ENCODE results near the gene SMIM21.

SMIM21 gene

DNA sequence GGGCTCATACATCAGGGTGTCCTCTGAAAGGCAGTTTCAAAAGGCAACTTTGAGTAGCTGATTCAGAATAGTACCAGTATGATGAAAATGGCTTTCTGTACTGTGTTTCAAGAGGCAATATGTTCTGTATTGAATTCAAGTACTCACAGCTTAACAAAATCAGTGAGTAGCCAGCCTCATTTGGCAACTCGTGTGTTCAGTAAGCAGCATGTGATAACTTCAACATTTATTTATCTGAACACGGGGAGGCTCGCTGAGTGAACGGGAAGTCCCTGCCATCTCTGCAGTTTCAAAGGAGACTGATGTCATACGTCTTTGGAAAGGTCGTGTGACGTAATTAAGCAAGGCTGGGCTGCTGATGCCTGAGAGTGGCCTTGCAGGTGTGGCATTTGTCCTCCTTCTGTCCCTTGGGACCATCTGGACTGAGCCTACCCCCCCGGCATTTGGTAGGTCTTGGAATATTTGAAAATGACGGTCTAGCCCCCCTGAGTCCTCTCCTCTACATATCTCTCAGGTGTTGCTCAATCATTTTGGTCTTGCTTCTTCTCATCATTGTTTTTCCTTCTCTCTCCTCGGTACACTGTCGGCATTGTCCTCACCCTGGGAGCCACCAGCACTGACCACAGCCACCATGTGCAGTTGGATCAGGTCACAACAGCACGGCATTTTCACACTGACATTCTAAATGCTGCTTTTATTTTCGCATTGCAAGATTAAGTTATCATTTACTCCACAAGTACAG, 62.8 kb downstream of the SMIM21 start:
- Histone ChIP-seq H3K27me3 (peaks cover 0 to 16% of the 10 kb centered on the region in 2 donors), H3K36me3 (no peaks in the 10 kb centered on the region), H3K9me3 (no peaks in the 10 kb centered on the region), H3K4me1 (no peaks in the 10 kb centered on the region), H3K27ac (no peak overlapping the region), H3K4me3 (no peak overlapping the region)
- DNase-seq: no peak
- TF ChIP-seq, protein P1, sequence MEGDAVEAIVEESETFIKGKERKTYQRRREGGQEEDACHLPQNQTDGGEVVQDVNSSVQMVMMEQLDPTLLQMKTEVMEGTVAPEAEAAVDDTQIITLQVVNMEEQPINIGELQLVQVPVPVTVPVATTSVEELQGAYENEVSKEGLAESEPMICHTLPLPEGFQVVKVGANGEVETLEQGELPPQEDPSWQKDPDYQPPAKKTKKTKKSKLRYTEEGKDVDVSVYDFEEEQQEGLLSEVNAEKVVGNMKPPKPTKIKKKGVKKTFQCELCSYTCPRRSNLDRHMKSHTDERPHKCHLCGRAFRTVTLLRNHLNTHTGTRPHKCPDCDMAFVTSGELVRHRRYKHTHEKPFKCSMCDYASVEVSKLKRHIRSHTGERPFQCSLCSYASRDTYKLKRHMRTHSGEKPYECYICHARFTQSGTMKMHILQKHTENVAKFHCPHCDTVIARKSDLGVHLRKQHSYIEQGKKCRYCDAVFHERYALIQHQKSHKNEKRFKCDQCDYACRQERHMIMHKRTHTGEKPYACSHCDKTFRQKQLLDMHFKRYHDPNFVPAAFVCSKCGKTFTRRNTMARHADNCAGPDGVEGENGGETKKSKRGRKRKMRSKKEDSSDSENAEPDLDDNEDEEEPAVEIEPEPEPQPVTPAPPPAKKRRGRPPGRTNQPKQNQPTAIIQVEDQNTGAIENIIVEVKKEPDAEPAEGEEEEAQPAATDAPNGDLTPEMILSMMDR (IDR thresholded peaks at IDR 0.05): no peak
- intact Hi-C loops (cut with DNase I; ENCODE audit: low total_unique reads): no loop called here

- H3K4me3 ChIP-seq: no peak overlapping the region
- H3K27me3 ChIP-seq: peaks cover 0 to 19% of the 10 kb centered on the region in 2 donors
- no peaks in the 10 kb centered on the region for H3K36me3 ChIP-seq
- H3K9me3 ChIP-seq: no peaks in the 10 kb centered on the region
- TF ChIP-seq, protein P1 (IDR thresholded peaks at IDR 0.05): no peak
- no peaks in the 10 kb centered on the region for H3K4me1 ChIP-seq
- intact Hi-C loops (cut with DNase I; ENCODE audit: low total_unique reads): no loop called here
- H3K27ac ChIP-seq: no peak overlapping the region
- DNase-seq: no peak
Observed at GRCh38 chr18:75363446-75364225, 63.9 kb downstream of the SMIM21 start.

- Histone ChIP-seq H3K27me3 (peaks cover 0 to 19% of the 10 kb centered on the region in 2 donors), H3K4me1 (no peaks in the 10 kb centered on the region), H3K4me3 (no peak overlapping the region), H3K27ac (no peak overlapping the region), H3K9me3 (no peaks in the 10 kb centered on the region), H3K36me3 (no peaks in the 10 kb centered on the region)
- TF ChIP-seq, protein P1 (IDR thresholded peaks at IDR 0.05): no peak
- DNase-seq: no peak
- intact Hi-C loops (cut with DNase I; ENCODE audit: low total_unique reads): no loop called here
Observed at GRCh38 chr18:75362435-75362834, 65.1 kb downstream of the SMIM21 start.

- Histone ChIP-seq H3K4me1 (no peaks in the 10 kb centered on the region), H3K27me3 (peaks cover 0 to 19% of the 10 kb centered on the region in 2 donors), H3K4me3 (no peak overlapping the region), H3K36me3 (no peaks in the 10 kb centered on the region), H3K9me3 (no peaks in the 10 kb centered on the region), H3K27ac (no peak overlapping the region)
- intact Hi-C loops (cut with DNase I; ENCODE audit: low total_unique reads): no loop called here
- no peak for DNase-seq
- TF ChIP-seq, protein P1 (IDR thresholded peaks at IDR 0.05): no peak
Observed at GRCh38 chr18:75360941-75361340, 66.6 kb downstream of the SMIM21 start.

GRCh38 chr18:75360215-75360614, 67.3 kb downstream of the SMIM21 start:
- Histone ChIP-seq H3K27me3 (peaks cover 0 to 19% of the 10 kb centered on the region in 2 donors), H3K9me3 (no peaks in the 10 kb centered on the region), H3K4me3 (no peak overlapping the region), H3K27ac (no peak overlapping the region), H3K36me3 (no peaks in the 10 kb centered on the region), H3K4me1 (no peaks in the 10 kb centered on the region)
- TF ChIP-seq, protein P1 (IDR thresholded peaks at IDR 0.05): no peak
- DNase-seq: no peak
- intact Hi-C loops (cut with DNase I; ENCODE audit: low total_unique reads): no loop called here
